AG08395 (cell line): ENCODE data around the gene ZNF441.
A peak's percentile ranks its signal among the peaks of the same experiment; 100 is the strongest.
"Not testable (repeated sequence)": the region's sequence is repeated elsewhere in the genome, so short reads cannot be mapped to it uniquely, and the experiment has no call there.

Source experiments
- DNase-seq: peaks from one replicate; pipeline ENCODE4 v3.0.0; 2012; ENCODE audit warnings: mixed read lengths, low spot score

Gene ZNF441

GRCh38 chr19:11780431-11781020 is 13.7 kb downstream of the ZNF441 start:
- DNase-seq = no peak

GRCh38 chr19:11781295-11782057 is 14.7 kb downstream of the ZNF441 start:
- no peak for DNase-seq

DNA sequence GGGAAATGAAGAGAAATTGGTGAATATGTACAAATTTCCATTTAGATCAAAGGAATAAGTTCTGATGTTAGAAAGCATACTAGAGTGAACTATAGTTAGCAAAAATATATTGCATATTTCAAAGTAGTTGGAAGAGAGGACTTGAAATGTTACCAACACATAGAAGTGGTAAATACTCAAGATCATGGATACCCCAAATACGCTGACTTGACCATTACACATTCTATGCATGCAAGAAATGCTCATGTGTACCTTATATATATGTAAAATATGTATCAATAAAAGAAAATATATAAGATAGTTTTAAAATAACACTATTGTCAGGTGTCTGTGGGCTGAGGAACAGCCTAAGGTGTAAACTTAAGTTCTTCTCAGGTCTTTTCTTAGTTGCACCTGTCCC is 17.0 kb downstream of the ZNF441 start:
- DNase-seq = no peak

- DNase-seq = no peak
Observed at GRCh38 chr19:11784356-11784755, 17.6 kb downstream of the ZNF441 start.

DNA sequence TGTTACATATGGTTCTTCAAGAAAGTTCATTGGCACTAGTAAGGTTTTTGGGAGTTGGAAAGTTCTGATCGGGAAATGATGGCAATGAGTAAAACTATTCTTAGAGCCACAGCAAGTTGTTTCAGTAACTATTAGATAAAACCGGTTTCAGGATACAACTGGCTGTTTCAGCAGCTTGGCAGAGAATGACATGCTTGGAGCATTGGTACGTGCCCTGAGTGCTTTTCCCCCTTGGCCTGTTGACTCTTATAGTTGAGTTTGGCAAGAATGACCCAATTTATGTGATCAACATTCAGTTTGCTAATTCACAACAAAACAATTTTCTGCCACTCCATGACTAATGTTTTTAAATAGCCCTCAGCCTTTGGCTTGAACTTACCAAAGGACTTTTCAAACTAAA is 20.7 kb downstream of the ZNF441 start:
- no peak for DNase-seq

DNA sequence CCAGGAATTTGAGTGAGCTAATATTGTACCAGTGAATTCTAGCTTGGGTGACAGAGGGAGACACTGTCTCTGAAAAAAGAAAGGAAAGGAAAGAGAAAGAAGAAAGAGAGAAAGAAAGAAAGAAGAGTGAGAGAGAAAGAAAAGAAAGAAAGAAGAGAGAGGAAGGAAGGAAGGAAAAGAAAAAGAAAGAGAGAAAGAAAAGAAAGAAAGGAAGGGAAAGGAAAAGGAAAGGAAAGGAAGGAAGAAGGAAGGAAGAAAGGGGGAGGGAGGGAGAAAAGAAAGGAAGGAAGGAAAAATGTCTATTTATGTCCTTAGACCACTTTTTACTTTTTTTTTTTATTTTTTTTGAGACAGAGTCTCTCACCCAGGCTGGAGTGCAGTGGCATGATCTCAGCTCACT is 26.1 kb downstream of the ZNF441 start:
- DNase-seq = no peak

- peak; percentile 94 for DNase-seq
Observed at GRCh38 chr19:11797491-11797890, 30.7 kb downstream of the ZNF441 start.

GRCh38 chr19:11798391-11799330 is 31.9 kb downstream of the ZNF441 start, which contains the start of gene ZNF491:
Gene ZNF491 (plus strand): TSS chr19:11798523. CDS start chr19:11805954, 7,431 bp downstream.
- DNase-seq = peak; percentile 98

DNA sequence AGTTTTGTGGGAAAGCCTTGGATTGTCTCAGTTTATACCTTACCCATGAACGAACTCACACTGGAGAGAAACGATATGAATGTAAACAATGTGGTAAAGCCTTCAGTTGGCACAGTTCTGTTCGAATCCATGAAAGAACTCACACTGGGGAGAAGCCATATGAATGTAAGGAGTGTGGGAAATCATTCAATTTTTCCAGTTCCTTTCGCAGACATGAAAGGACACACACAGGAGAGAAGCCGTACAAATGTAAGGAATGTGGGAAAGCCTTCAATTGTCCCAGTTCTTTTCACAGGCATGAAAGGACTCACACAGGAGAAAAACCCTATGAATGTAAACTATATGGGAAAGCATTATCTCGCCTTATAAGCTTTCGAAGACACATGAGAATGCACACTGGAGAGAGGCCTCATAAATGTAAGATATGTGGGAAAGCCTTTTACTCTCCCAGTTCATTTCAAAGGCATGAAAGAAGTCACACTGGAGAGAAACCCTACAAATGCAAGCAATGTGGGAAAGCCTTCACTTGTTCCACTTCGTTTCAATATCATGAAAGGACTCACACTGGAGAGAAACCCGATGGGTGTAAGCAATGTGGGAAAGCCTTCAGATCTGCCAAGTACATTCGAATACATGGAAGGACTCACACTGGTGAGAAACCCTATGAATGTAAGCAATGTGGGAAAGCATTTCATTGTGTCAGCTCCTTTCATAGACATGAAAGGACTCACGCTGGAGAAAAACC is 39.7 kb downstream of the ZNF441 start:
- DNase-seq = no peak

GRCh38 chr19:11807099-11807380 is 40.2 kb downstream of the ZNF441 start:
- DNase-seq = no peak

DNA sequence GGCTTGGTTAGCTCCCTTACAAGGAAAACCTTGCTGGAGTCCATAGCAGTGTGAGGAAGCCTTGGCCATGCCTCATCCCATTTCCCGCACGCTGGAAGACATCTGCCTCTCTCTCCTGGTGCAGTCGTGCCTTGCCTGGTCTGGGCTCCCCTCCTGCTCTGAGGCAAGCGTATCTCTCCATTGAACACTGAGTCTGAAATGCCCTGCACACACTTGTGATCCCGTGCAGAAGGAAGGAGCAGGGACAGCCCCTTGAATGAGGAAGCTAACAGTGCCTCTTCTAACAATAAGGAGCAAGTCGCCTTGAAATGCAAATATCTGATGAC is 46.9 kb downstream of the ZNF441 start:
- DNase-seq = no peak

- DNase-seq = peak; percentile 99
Observed at GRCh38 chr19:11814029-11814699, 47.4 kb downstream of the ZNF441 start, which contains the start of gene ZNF440. Gene ZNF440 (plus strand): TSS chr19:11814273. CDS start chr19:11814448, 175 bp downstream.

DNA sequence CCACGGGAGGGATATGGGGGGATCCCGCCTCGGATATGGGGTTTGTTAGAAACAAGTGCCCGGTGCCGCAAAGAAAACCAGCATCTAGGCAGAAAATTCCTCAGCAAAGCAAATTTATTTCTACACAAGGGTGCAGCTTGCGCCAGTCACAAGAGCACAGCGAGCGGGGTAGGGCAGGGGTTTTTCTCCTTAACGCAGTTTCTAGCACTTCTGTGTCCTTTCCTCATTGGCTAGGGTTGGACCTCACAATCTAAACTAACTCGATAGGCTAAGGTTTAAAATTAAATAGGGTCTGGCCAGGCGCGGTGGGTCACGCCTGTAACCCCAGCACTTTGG is 47.9 kb downstream of the ZNF441 start:
- DNase-seq = peak; percentile 11

DNA sequence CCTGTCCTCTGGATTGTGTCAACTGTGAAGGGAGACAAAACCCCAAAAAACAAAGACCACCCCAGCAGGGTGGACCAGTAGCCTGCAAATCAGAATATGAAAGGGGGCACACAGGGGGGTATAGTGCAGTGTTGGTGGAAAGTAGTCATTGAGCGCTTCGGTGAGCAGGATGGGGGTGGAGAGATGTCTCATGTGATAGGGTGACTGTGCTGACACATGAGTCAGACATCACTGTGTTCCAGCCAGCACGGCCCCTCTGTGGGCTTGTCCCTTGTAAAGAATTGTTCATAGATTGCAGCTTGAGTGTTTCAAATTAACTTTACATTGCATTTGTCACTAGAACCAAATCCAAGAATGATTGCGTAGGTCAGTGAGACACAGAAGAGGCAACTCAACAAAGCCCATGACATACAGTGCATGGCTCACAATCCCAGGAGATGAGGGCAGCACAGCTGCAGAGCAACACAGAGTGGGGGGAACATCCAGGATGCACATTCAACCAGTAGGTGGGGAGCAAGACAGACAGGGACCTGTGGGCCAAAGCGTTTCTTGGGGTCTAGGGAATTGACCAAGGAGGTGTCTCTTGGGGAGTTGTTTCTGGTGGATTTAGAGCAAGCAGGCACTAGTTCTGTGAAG is 54.8 kb downstream of the ZNF441 start:
- peak; percentile 8 for DNase-seq

GRCh38 chr19:11828957-11829876 is 62.4 kb downstream of the ZNF441 start:
- not testable (repeated sequence) for DNase-seq

DNA sequence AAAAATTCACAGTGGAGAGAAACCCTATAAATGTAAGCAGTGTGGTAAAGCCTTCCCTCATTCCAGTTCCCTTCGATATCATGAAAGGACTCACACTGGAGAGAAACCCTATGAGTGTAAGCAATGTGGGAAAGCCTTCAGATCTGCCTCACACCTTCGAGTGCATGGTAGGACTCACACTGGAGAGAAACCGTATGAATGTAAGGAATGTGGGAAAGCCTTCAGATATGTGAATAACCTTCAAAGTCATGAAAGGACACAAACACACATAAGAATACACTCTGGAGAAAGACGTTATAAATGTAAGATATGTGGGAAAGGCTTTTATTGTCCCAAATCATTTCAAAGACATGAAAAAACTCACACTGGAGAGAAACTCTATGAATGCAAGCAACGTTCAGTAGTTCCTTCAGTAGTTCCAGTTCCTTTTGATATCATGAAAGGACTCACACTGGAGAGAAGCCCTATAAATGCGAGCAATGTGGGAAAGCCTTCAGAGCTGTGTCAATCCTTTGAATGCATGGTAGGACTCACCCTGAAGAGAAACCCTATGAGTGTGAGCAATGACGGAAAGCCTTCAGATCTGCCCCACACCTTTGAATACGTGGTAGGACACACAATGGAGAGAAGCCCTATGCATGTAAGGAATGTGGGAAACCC is 65.6 kb downstream of the ZNF441 start:
- DNase-seq = no peak

DNA sequence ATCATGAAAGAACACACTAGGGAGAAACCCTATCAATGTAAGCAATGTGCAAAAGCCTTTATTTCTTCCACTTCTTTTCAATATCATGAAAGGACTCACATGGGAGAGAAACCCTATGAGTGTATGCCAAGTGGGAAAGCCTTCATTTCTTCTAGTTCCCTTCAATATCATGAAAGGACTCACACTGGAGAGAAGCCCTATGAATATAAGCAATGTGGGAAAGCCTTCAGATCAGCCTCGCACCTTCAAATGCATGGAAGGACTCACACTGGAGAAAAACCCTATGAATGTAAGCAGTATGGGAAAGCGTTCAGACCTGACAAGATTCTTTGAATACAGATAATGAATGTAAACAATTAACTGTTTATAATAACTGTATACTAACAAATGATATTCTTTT is 66.7 kb downstream of the ZNF441 start:
- no peak for DNase-seq
